Measurements from ENCODE around the gene SCN2A. TPM values are rescaled to one million over a fixed set of nuclear protein-coding genes. Genes with fewer than 3 reads are reported as not detected.

SCN2A gene
- total and polyA plus RNA-seq, 9 of the 15 experiments (the other 6 are each of a cell fraction or from before 2014, with no cell fraction given), result 0.08 to 0.69 (median 0.31) TPM; not detected in 1

DNA sequence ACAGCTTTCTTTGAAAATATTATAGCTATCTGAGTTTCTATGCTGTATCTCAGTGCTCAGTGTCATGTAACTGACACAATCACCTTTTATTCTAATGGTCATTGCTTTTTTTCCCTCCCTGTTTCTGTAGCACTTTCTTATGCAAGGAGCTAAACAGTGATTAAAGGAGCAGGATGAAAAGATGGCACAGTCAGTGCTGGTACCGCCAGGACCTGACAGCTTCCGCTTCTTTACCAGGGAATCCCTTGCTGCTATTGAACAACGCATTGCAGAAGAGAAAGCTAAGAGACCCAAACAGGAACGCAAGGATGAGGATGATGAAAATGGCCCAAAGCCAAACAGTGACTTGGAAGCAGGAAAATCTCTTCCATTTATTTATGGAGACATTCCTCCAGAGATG lies 56.4 kb downstream of the SCN2A start:
- DNase-seq (ENCODE audit: extremely low read depth in 1 of 4, low spot score in 3 of 4), result no peak
- no peak overlapping the region for H3K27ac ChIP-seq (ENCODE audit: extremely low read depth, low read depth, low read length)
- TF ChIP-seq HES1 (IDR thresholded peaks at IDR 0.05; ENCODE audit: low read depth) (no peak), TCF7L2 (IDR thresholded peaks at IDR 0.05; ENCODE audit: low read depth, low read length) (no peak), ARID2 (IDR thresholded peaks at IDR 0.05) (no peak), SUPT5H (IDR thresholded peaks at IDR 0.05) (no peak), ZBTB1 (CRISPR knock-in tag; IDR thresholded peaks at IDR 0.05; ENCODE audit: borderline replicate concordance, low read depth) (no peak), SMARCA5 (IDR thresholded peaks at IDR 0.05) (no peak), GABPA (tag; conservative IDR thresholded peaks at IDR 0.05; ENCODE audit: low read depth) (no peak), JUND (IDR thresholded peaks at IDR 0.05; ENCODE audit: borderline replicate concordance, low read depth, low read length) (no peak), JUND (tag; IDR thresholded peaks at IDR 0.05; ENCODE audit: borderline replicate concordance, low read depth, low read length) (no peak), ATF2 (CRISPR knock-in tag; IDR thresholded peaks at IDR 0.05) (no peak), ZNF431 (CRISPR knock-in tag; IDR thresholded peaks at IDR 0.05) (no peak), ZNF324 (CRISPR knock-in tag; IDR thresholded peaks at IDR 0.05) (no peak), BCL6 (CRISPR knock-in tag; IDR thresholded peaks at IDR 0.05) (no peak), ZBTB34 (CRISPR knock-in tag; IDR thresholded peaks at IDR 0.05) (no peak), MIER1 (IDR thresholded peaks at IDR 0.05; ENCODE audit: low read depth) (no peak), ZSCAN32 (CRISPR knock-in tag; IDR thresholded peaks at IDR 0.05) (no peak), CSDE1 (IDR thresholded peaks at IDR 0.05) (no peak), ZNF77 (CRISPR knock-in tag; IDR thresholded peaks at IDR 0.05) (no peak), PTRF (tag; IDR thresholded peaks at IDR 0.05) (no peak)
- TF ChIP-seq, protein P1, sequence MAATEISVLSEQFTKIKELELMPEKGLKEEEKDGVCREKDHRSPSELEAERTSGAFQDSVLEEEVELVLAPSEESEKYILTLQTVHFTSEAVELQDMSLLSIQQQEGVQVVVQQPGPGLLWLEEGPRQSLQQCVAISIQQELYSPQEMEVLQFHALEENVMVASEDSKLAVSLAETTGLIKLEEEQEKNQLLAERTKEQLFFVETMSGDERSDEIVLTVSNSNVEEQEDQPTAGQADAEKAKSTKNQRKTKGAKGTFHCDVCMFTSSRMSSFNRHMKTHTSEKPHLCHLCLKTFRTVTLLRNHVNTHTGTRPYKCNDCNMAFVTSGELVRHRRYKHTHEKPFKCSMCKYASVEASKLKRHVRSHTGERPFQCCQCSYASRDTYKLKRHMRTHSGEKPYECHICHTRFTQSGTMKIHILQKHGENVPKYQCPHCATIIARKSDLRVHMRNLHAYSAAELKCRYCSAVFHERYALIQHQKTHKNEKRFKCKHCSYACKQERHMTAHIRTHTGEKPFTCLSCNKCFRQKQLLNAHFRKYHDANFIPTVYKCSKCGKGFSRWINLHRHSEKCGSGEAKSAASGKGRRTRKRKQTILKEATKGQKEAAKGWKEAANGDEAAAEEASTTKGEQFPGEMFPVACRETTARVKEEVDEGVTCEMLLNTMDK (IDR thresholded peaks at IDR 0.05; ENCODE audit: borderline replicate concordance, insufficient read depth, low read depth, low read length, poor library complexity, severe bottlenecking), result no peak
- FAIRE-seq, result no peak
- no peak overlapping the region for H3K4me2 ChIP-seq (ENCODE audit: insufficient read depth, low read length)
- H3K79me2 ChIP-seq (ENCODE audit: control insufficient read depth, insufficient read depth, low read length), result no peaks in the 10 kb centered on the region
- intact Hi-C loops (cut with micrococcal nuclease) (no loop called here), in situ Hi-C loops (cut with MboI) (no loop called here)
- H3K4me1 ChIP-seq (replicated peaks in 1 of 2; ENCODE audit: control insufficient read depth in 2 of 2, insufficient read depth in 2 of 2, low read length in 2 of 2), result no peaks in the 10 kb centered on the region
- no peaks in the 10 kb centered on the region for H3K36me3 ChIP-seq (ENCODE audit: control insufficient read depth, insufficient read depth, low read length)
- 0 out of 2 replicates have a peak, but pooled peaks cover 3% of the 10 kb centered on the region for H3K9me3 ChIP-seq (replicated peaks; ENCODE audit: control insufficient read depth, insufficient read depth, low read depth, low read length)
- WGBS (ENCODE audit: insufficient coverage, low coverage, missing lambda C conversion rate), result 1% methylated on average over 4 of the region's 4 CpGs
- H3K9ac ChIP-seq (ENCODE audit: insufficient read depth in 1 of 2, low read depth in 2 of 2, low read length in 2 of 2), result no peak overlapping the region
- no peaks in the 10 kb centered on the region for H3K27me3 ChIP-seq (ENCODE audit: control insufficient read depth in 2 of 2, insufficient read depth in 2 of 2, low read length in 2 of 2)
- no TSS peak for BruUV-seq (replicated peaks)
- H2AFZ ChIP-seq (ENCODE audit: low read depth, low read length), result no peak overlapping the region
- H3K4me3 ChIP-seq, result no peak overlapping the region
- H3K9me1 ChIP-seq (ENCODE audit: control insufficient read depth, insufficient read depth, low read length), result no peaks in the 10 kb centered on the region
- ChIA-PET CTCF (ENCODE audit: low intra/inter-chr PET ratio) (no interaction called here), POLR2A (no interaction called here)
- ATAC-seq, result no peak
- H4K20me1 ChIP-seq (replicated peaks; ENCODE audit: control insufficient read depth, insufficient read depth, low read length), result no peaks in the 10 kb centered on the region
